WTC11 (cell line): Measurements from ENCODE around the gene MBD6. TPM values are rescaled to one million over a fixed set of nuclear protein-coding genes. Genes with fewer than 3 reads are reported as not detected.

Experiments used
- ATAC-seq: fragments of 200-7000 bp; cut with Tn5 transposase; 2 replicates; pipeline ENCODE4 v1.10.0; 2021; ENCODE audit warnings: mild to moderate bottlenecking, moderate library complexity
- CTCF ChIA-PET: fragments of 300-600 bp; sonication (Branson Sonifier 250); formaldehyde crosslinking; loops from one replicate; lab custom pipeline; 2021; ENCODE audit warnings: antibody characterized with exemption; lab: Charles Lee
- POLR2A ChIA-PET: fragments of 350-600 bp; sonication (Branson Sonifier 250); formaldehyde crosslinking; loops from one replicate; lab custom pipeline; 2021; ENCODE audit warnings: antibody characterized with exemption; lab: Charles Lee
- DNase-seq: peaks from one replicate; pipeline ENCODE4 v3.0.0; 2021; ENCODE audit warnings: low spot score
- H3K27ac Mint-ChIP-seq: 2 replicates; pipeline ENCODE4 v1.8.0; 2021; ENCODE audit warnings: mixed read lengths
- H3K27me3 Mint-ChIP-seq: 2 replicates; pipeline ENCODE4 v1.8.0; 2021; ENCODE audit warnings: low read depth, mild to moderate bottlenecking, moderate library complexity, mixed read lengths
- H3K36me3 Mint-ChIP-seq: 2 replicates; pipeline ENCODE4 v1.8.0; 2021; ENCODE audit warnings: mixed read lengths
- H3K4me1 Mint-ChIP-seq: 2 replicates; pipeline ENCODE4 v1.8.0; 2022; ENCODE audit warnings: mixed read lengths
- H3K4me3 Mint-ChIP-seq: 2 replicates; pipeline ENCODE4 v1.8.0; 2021; ENCODE audit warnings: mild to moderate bottlenecking, moderate library complexity, mixed read lengths
- H3K9me3 Mint-ChIP-seq: 2 replicates; pipeline ENCODE4 v1.8.0; 2021; ENCODE audit warnings: mixed read lengths
- EMX1 ChIP-seq: fragments of 250-450 bp; sonication (Bioruptor Pico); IDR thresholded peaks from 2 replicates; pipeline ENCODE4 v1.8.0; 2021; ENCODE audit warnings: mild to moderate bottlenecking
- GABPB1 ChIP-seq: sonication (generic); formaldehyde crosslinking; IDR thresholded peaks from 2 replicates; pipeline ENCODE4 v1.8.1; 2023; ENCODE audit warnings: mild to moderate bottlenecking, missing genetic modification reagents
- GTF2I ChIP-seq: fragments of 250-450 bp; sonication (Bioruptor Pico); conservative IDR thresholded peaks from 2 replicates; pipeline ENCODE4 v1.4.0; 2021; ENCODE audit warnings: mild to moderate bottlenecking
- HMGA2 ChIP-seq: fragments of 250-450 bp; sonication (Bioruptor Pico); IDR thresholded peaks from 2 replicates; pipeline ENCODE4 v1.4.0; 2021; ENCODE audit warnings: mild to moderate bottlenecking, moderate library complexity
- IRF2 ChIP-seq: sonication (generic); formaldehyde crosslinking; IDR thresholded peaks from 2 replicates; pipeline ENCODE4 v1.8.0; 2022; ENCODE audit warnings: low read depth, missing genetic modification reagents, borderline replicate concordance
- JUN ChIP-seq: sonication (generic); formaldehyde crosslinking; IDR thresholded peaks from 2 replicates; pipeline ENCODE4 v1.8.0; 2023; ENCODE audit warnings: mild to moderate bottlenecking, missing genetic modification reagents
- NFATC4 ChIP-seq: fragments of 250-450 bp; sonication (Bioruptor Pico); IDR thresholded peaks from 2 replicates; pipeline ENCODE4 v1.9.0; 2021; ENCODE audit warnings: mild to moderate bottlenecking
- OVOL2 ChIP-seq: fragments of 250-450 bp; sonication (Bioruptor Pico); IDR thresholded peaks from 2 replicates; pipeline ENCODE4 v1.9.0; 2021; ENCODE audit warnings: mild to moderate bottlenecking, borderline replicate concordance
- ZNF121 ChIP-seq: sonication (generic); formaldehyde crosslinking; IDR thresholded peaks from 2 replicates; pipeline ENCODE4 v1.8.0; 2023; ENCODE audit warnings: missing genetic modification reagents
- ZNF671 ChIP-seq: fragments of 250-450 bp; sonication (Bioruptor Pico); IDR thresholded peaks from 2 replicates; pipeline ENCODE4 v1.8.0; 2021; ENCODE audit warnings: mild to moderate bottlenecking
- total RNA-seq: library from RNA; stranded (reverse); gene quantifications from 3 replicates; pipeline ENCODE4 v1.2.3, GENCODE V29; 2021
- TF ChIP-seq, protein P1 (sequence below): fragments of 250-450 bp; sonication (Bioruptor Pico); IDR thresholded peaks from 2 replicates; pipeline ENCODE4 v1.9.0; 2021; ENCODE audit warnings: mild to moderate bottlenecking
- TF ChIP-seq, protein P2 (sequence below): sonication (generic); formaldehyde crosslinking; IDR thresholded peaks from 2 replicates; pipeline ENCODE4 v1.8.0; 2023; ENCODE audit warnings: mild to moderate bottlenecking, missing genetic modification reagents
- TF ChIP-seq, protein P3 (sequence below): sonication (generic); formaldehyde crosslinking; IDR thresholded peaks from 2 replicates; pipeline ENCODE4 v1.8.0; 2022; ENCODE audit warnings: missing genetic modification reagents
- TF ChIP-seq, protein P4 (sequence below): sonication (generic); formaldehyde crosslinking; IDR thresholded peaks from 2 replicates; pipeline ENCODE4 v1.8.1; 2022; ENCODE audit warnings: low read depth, mild to moderate bottlenecking, moderate library complexity, missing genetic modification reagents, borderline replicate concordance
- TF ChIP-seq, protein P5 (sequence below): fragments of 250-450 bp; sonication (Bioruptor Pico); IDR thresholded peaks from 2 replicates; pipeline ENCODE4 v2.1.2; 2022; ENCODE audit warnings: mild to moderate bottlenecking, moderate library complexity
- TF ChIP-seq, protein P6 (sequence below): sonication (generic); formaldehyde crosslinking; IDR thresholded peaks from 2 replicates; pipeline ENCODE4 v1.8.1; 2023; ENCODE audit warnings: mild to moderate bottlenecking, missing genetic modification reagents

The MBD6 gene
- total RNA-seq, 1 experiment from 2014 or later = 46.3 TPM

DNA sequence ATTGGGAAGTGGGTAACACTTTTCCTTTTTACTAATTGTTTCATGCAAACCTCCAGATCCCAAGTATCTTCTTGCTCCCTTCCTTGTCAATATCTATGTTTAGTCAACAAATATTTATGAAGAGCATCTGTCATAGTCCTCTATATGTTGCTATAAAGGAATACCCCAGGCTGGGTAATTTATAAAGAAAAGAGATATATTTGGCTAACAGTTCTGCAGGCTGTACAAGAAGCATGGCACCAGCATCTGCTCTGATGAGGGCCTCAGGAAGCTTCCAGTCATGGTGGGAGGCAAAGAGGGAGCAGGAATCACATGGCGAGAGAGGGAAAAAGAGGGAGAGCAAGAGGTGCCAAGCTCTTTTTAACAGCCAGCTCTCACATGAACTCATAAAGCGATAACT lies 31.8 kb downstream of the MBD6 start:
- H3K4me3 Mint-ChIP-seq = no peak overlapping the region
- H3K36me3 Mint-ChIP-seq = no peaks in the 10 kb centered on the region
- no peak for ATAC-seq
- TF ChIP-seq, protein P1, sequence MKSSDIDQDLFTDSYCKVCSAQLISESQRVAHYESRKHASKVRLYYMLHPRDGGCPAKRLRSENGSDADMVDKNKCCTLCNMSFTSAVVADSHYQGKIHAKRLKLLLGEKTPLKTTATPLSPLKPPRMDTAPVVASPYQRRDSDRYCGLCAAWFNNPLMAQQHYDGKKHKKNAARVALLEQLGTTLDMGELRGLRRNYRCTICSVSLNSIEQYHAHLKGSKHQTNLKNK (CRISPR knock-in tag) = no peak
- TF ChIP-seq, protein P2, sequence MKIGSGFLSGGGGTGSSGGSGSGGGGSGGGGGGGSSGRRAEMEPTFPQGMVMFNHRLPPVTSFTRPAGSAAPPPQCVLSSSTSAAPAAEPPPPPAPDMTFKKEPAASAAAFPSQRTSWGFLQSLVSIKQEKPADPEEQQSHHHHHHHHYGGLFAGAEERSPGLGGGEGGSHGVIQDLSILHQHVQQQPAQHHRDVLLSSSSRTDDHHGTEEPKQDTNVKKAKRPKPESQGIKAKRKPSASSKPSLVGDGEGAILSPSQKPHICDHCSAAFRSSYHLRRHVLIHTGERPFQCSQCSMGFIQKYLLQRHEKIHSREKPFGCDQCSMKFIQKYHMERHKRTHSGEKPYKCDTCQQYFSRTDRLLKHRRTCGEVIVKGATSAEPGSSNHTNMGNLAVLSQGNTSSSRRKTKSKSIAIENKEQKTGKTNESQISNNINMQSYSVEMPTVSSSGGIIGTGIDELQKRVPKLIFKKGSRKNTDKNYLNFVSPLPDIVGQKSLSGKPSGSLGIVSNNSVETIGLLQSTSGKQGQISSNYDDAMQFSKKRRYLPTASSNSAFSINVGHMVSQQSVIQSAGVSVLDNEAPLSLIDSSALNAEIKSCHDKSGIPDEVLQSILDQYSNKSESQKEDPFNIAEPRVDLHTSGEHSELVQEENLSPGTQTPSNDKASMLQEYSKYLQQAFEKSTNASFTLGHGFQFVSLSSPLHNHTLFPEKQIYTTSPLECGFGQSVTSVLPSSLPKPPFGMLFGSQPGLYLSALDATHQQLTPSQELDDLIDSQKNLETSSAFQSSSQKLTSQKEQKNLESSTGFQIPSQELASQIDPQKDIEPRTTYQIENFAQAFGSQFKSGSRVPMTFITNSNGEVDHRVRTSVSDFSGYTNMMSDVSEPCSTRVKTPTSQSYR = no peak
- TF ChIP-seq ZNF671 (CRISPR knock-in tag) (no peak), GTF2I (no peak), JUN (CRISPR knock-in tag) (no peak), OVOL2 (no peak), NFATC4 (CRISPR knock-in tag) (no peak), HMGA2 (CRISPR knock-in tag) (no peak)
- TF ChIP-seq, all 79 proteins: peak for 0
- Mint-ChIP-seq H3K9me3 (no peaks in the 10 kb centered on the region), H3K4me1 (peaks cover 24% of the 10 kb centered on the region), H3K27me3 (peaks cover 1% of the 10 kb centered on the region), H3K27ac (no peak overlapping the region)
- ChIA-PET CTCF (interaction anchor here (1.5 kb wide), 1 partner anchor 29 kb away, joined by 8 read pairs; no protein-coding TSS in a partner anchor), POLR2A (no interaction called here)
- DNase-seq = no peak

DNA sequence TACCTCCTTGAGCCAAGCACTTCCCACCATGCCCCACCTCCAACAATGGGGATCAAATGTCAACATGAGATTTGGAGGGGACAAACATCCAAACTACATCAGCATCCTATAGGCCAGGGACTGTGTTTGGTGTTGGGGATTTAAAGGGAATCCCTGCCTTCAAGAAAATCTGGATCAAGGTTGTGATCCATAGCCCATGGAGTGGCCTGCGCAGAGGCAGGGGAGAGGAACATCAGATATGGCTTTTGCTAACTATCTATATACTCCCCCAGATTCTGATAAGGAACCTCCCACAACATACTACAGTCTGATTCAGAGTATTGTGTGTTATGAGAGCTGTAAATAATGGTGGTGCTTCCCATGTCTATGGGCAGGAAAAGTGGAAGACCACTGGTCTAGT lies 32.3 kb downstream of the MBD6 start:
- Mint-ChIP-seq H3K27ac (no peak overlapping the region), H3K36me3 (no peaks in the 10 kb centered on the region), H3K4me3 (no peak overlapping the region), H3K9me3 (no peaks in the 10 kb centered on the region), H3K4me1 (peaks cover 23% of the 10 kb centered on the region), H3K27me3 (no peaks in the 10 kb centered on the region)
- ATAC-seq = no peak
- CTCF ChIA-PET = interaction anchor here (1.5 kb wide), 1 partner anchor 29 kb away, joined by 8 read pairs; no protein-coding TSS in a partner anchor
- POLR2A ChIA-PET = no interaction called here
- TF ChIP-seq IRF2 (CRISPR knock-in tag) = no peak
- TF ChIP-seq, protein P3, sequence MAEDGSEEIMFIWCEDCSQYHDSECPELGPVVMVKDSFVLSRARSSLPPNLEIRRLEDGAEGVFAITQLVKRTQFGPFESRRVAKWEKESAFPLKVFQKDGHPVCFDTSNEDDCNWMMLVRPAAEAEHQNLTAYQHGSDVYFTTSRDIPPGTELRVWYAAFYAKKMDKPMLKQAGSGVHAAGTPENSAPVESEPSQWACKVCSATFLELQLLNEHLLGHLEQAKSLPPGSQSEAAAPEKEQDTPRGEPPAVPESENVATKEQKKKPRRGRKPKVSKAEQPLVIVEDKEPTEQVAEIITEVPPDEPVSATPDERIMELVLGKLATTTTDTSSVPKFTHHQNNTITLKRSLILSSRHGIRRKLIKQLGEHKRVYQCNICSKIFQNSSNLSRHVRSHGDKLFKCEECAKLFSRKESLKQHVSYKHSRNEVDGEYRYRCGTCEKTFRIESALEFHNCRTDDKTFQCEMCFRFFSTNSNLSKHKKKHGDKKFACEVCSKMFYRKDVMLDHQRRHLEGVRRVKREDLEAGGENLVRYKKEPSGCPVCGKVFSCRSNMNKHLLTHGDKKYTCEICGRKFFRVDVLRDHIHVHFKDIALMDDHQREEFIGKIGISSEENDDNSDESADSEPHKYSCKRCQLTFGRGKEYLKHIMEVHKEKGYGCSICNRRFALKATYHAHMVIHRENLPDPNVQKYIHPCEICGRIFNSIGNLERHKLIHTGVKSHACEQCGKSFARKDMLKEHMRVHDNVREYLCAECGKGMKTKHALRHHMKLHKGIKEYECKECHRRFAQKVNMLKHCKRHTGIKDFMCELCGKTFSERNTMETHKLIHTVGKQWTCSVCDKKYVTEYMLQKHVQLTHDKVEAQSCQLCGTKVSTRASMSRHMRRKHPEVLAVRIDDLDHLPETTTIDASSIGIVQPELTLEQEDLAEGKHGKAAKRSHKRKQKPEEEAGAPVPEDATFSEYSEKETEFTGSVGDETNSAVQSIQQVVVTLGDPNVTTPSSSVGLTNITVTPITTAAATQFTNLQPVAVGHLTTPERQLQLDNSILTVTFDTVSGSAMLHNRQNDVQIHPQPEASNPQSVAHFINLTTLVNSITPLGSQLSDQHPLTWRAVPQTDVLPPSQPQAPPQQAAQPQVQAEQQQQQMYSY (CRISPR knock-in tag) = no peak
- DNase-seq = no peak

DNA sequence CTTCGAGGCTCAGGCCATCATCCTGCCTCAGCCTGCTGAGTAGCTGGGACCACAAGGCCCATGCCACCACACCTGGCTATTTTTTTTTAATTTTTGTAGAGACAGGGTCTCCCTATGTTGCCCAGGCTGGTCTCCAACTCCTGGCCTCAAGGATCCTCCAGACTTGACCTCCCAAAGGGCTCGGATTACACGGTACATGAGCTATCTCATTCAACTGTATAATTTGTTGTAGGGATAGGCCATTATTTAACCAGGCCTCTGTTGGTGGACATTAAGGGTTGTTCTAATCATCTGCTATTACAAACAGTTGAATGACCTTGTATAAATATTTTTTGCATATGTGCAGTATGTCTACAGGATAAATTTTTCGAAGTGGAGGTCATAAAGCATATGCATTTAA lies 36.2 kb downstream of the MBD6 start:
- ATAC-seq = no peak
- POLR2A ChIA-PET = no interaction called here
- CTCF ChIA-PET = no interaction called here
- Mint-ChIP-seq H3K27ac (no peak overlapping the region), H3K4me1 (0 out of 2 replicates have a peak, but pooled peaks cover 3% of the 10 kb centered on the region)
- TF ChIP-seq GABPB1 (CRISPR knock-in tag) (no peak), ZNF121 (CRISPR knock-in tag) (no peak), IRF2 (CRISPR knock-in tag) (no peak), EMX1 (CRISPR knock-in tag) (no peak)
- TF ChIP-seq, protein P4, sequence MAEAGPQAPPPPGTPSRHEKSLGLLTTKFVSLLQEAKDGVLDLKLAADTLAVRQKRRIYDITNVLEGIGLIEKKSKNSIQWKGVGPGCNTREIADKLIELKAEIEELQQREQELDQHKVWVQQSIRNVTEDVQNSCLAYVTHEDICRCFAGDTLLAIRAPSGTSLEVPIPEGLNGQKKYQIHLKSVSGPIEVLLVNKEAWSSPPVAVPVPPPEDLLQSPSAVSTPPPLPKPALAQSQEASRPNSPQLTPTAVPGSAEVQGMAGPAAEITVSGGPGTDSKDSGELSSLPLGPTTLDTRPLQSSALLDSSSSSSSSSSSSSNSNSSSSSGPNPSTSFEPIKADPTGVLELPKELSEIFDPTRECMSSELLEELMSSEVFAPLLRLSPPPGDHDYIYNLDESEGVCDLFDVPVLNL = no peak
- TF ChIP-seq, protein P5, sequence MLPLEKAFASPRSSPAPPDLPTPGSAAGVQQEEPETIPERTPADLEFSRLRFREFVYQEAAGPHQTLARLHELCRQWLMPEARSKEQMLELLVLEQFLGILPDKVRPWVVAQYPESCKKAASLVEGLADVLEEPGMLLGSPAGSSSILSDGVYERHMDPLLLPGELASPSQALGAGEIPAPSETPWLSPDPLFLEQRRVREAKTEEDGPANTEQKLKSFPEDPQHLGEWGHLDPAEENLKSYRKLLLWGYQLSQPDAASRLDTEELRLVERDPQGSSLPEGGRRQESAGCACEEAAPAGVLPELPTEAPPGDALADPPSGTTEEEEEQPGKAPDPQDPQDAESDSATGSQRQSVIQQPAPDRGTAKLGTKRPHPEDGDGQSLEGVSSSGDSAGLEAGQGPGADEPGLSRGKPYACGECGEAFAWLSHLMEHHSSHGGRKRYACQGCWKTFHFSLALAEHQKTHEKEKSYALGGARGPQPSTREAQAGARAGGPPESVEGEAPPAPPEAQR = no peak
- TF ChIP-seq, protein P6, sequence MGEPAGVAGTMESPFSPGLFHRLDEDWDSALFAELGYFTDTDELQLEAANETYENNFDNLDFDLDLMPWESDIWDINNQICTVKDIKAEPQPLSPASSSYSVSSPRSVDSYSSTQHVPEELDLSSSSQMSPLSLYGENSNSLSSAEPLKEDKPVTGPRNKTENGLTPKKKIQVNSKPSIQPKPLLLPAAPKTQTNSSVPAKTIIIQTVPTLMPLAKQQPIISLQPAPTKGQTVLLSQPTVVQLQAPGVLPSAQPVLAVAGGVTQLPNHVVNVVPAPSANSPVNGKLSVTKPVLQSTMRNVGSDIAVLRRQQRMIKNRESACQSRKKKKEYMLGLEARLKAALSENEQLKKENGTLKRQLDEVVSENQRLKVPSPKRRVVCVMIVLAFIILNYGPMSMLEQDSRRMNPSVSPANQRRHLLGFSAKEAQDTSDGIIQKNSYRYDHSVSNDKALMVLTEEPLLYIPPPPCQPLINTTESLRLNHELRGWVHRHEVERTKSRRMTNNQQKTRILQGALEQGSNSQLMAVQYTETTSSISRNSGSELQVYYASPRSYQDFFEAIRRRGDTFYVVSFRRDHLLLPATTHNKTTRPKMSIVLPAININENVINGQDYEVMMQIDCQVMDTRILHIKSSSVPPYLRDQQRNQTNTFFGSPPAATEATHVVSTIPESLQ (CRISPR knock-in tag) = no peak
- TF ChIP-seq, protein P2 = no peak
- TF ChIP-seq, all 79 proteins: peak for 0
- no peaks in the 10 kb centered on the region for H3K9me3 Mint-ChIP-seq
- DNase-seq = no peak
- peaks cover under 1% of the 10 kb centered on the region; the same call in 1 of the 2 replicates for H3K36me3 Mint-ChIP-seq
- H3K27me3 Mint-ChIP-seq = no peaks in the 10 kb centered on the region
- no peak overlapping the region for H3K4me3 Mint-ChIP-seq
